Measurements from ENCODE around the gene RP9. TPM values are rescaled to one million over a fixed set of nuclear protein-coding genes. Genes with fewer than 3 reads are reported as not detected.
A peak's percentile ranks its signal among the peaks of the same experiment; 100 is the strongest.

RP9 gene
- total RNA-seq, 2 experiments from 2014 or later: 17.6 to 20.3 TPM

GRCh38 chr7:33109758-33110238 lies 594 bp upstream of the RP9 start:
- H3K27me3 Mint-ChIP-seq: peaks cover 24% of the 10 kb centered on the region
- no peaks in the 10 kb centered on the region for H3K9me3 Mint-ChIP-seq
- DNase-seq (peak in 3 of 14 experiments; percentile 11 to 39 (median 28)), ATAC-seq (ENCODE audit: poor library complexity) (no peak)
- no peak overlapping the region for H3K27ac ChIP-seq (ENCODE audit: low read depth in 1 of 2, low read length in 2 of 2)
- peak overlapping the region; percentile 54 for H3K4me3 ChIP-seq (ENCODE audit: low read length)
- H3K36me3 ChIP-seq (ENCODE audit: insufficient read depth, low read length): peaks cover under 1% of the 10 kb centered on the region
- ChIA-PET CTCF (interaction anchor here (0.9 to 4.4 kb wide), 9 partner anchors 11 to 620 kb away, joined by 3 to 32 read pairs (median 5); partner anchors contain the start of genes AVL9, LSM5 and NT5C3A), POLR2A (interaction anchor here (1.1 to 3.2 kb wide), 2 partner anchors 20 to 47 kb away, joined by 7 to 28 read pairs; partner anchors contain the start of genes BBS9 and NT5C3A)
- peaks cover 5% of the 10 kb centered on the region for H3K36me3 Mint-ChIP-seq (ENCODE audit: low read depth)
- H3K27me3 ChIP-seq (ENCODE audit: control insufficient read depth in 1 of 2, insufficient read depth in 2 of 2, low read length in 2 of 2): peaks cover 2 to 3% of the 10 kb centered on the region in 2 experiments
- H3K27ac Mint-ChIP-seq: no peak overlapping the region
- TF ChIP-seq CTCF (IDR thresholded peaks at IDR 0.05): no peak
- H3K9me3 ChIP-seq (ENCODE audit: control insufficient read depth in 1 of 2, insufficient read depth in 1 of 2, low read length in 2 of 2): no peaks in the 10 kb centered on the region
- peaks cover 34% of the 10 kb centered on the region for H3K4me1 ChIP-seq (ENCODE audit: insufficient read depth, low read length)
- intact Hi-C loops (cut with DNase I, micrococcal nuclease): loop anchor here (1.0 to 5.0 kb wide), 11 partner anchors 20 to 622 kb away; partner anchors contain the start of genes AVL9 (in 1 of the 2), BBS9 (in 1 of the 2), KBTBD2 (in 1 of the 2) and LSM5 (in 1 of the 2)
- H3K4me1 Mint-ChIP-seq (ENCODE audit: low read depth): peaks cover 45% of the 10 kb centered on the region
- peak overlapping the region; percentile 88 for H3K4me3 Mint-ChIP-seq

GRCh38 chr7:33108554-33109004 lies 625 bp downstream of the RP9 start:
- POLR2A ChIA-PET: interaction anchor here (0.6 to 3.2 kb wide), 10 partner anchors 21 to 429 kb away, joined by 3 to 28 read pairs (median 5); partner anchors contain the start of genes BBS9, KBTBD2 and NT5C3A
- H3K27ac ChIP-seq (ENCODE audit: low read depth in 1 of 2, low read length in 2 of 2): peak overlapping the region in 1 of 2 donors; percentile 51
- no peak for TF ChIP-seq CTCF (IDR thresholded peaks at IDR 0.05)
- H3K4me3 Mint-ChIP-seq: peak overlapping the region; percentile 90
- H3K9me3 Mint-ChIP-seq: no peaks in the 10 kb centered on the region
- peaks cover 54% of the 10 kb centered on the region for H3K4me1 Mint-ChIP-seq (ENCODE audit: low read depth)
- peaks cover 19% of the 10 kb centered on the region for H3K27me3 Mint-ChIP-seq
- H3K27me3 ChIP-seq (ENCODE audit: control insufficient read depth in 1 of 2, insufficient read depth in 2 of 2, low read length in 2 of 2): peaks cover 2 to 3% of the 10 kb centered on the region in 2 experiments
- peak overlapping the region; percentile 68 for H3K27ac Mint-ChIP-seq
- intact Hi-C loops (cut with DNase I, micrococcal nuclease): loop anchor here (1.0 to 5.0 kb wide), 11 partner anchors 21 to 621 kb away; partner anchors contain the start of genes BBS9 (in 1 of the 2), KBTBD2 (in 1 of the 2), LSM5 (in 1 of the 2) and NT5C3A (in 1 of the 2)
- peak overlapping the region; percentile 78 for H3K4me3 ChIP-seq (ENCODE audit: low read length)
- peaks cover 3% of the 10 kb centered on the region for H3K36me3 ChIP-seq (ENCODE audit: insufficient read depth, low read length)
- peaks cover 34% of the 10 kb centered on the region for H3K4me1 ChIP-seq (ENCODE audit: insufficient read depth, low read length)
- CTCF ChIA-PET: interaction anchor here (0.9 to 4.4 kb wide), 15 partner anchors 20 to 619 kb away, joined by 3 to 32 read pairs (median 6); partner anchors contain the start of genes BBS9, KBTBD2, LSM5 and NT5C3A
- no peak for ATAC-seq (ENCODE audit: poor library complexity)
- peak in 5 of 14 experiments; percentile 4 to 53 (median 24) for DNase-seq
- H3K9me3 ChIP-seq (ENCODE audit: control insufficient read depth in 1 of 2, insufficient read depth in 1 of 2, low read length in 2 of 2): no peaks in the 10 kb centered on the region
- peaks cover 13% of the 10 kb centered on the region for H3K36me3 Mint-ChIP-seq (ENCODE audit: low read depth)

GRCh38 chr7:33107136-33108066 lies 1.8 kb downstream of the RP9 start:
- no peaks in the 10 kb centered on the region for H3K9me3 ChIP-seq (ENCODE audit: control insufficient read depth in 1 of 2, insufficient read depth in 1 of 2, low read length in 2 of 2)
- peak; percentile 48 for ATAC-seq (ENCODE audit: poor library complexity)
- POLR2A ChIA-PET: interaction anchor here (0.6 to 3.2 kb wide), 9 partner anchors 22 to 261 kb away, joined by 3 to 28 read pairs (median 4); partner anchors contain the start of genes BBS9 and NT5C3A
- CTCF ChIA-PET: interaction anchor here (0.6 to 4.4 kb wide), 13 partner anchors 21 to 340 kb away, joined by 3 to 32 read pairs (median 6); partner anchors contain the start of genes BBS9, KBTBD2 and NT5C3A
- Mint-ChIP-seq H3K36me3 (ENCODE audit: low read depth) (peaks cover 23% of the 10 kb centered on the region), H3K9me3 (no peaks in the 10 kb centered on the region), H3K27ac (peak overlapping the region; percentile 68), H3K27me3 (peaks cover 13% of the 10 kb centered on the region), H3K4me3 (peak overlapping the region; percentile 90), H3K4me1 (ENCODE audit: low read depth) (peaks cover 63% of the 10 kb centered on the region)
- peaks cover 14% of the 10 kb centered on the region for H3K36me3 ChIP-seq (ENCODE audit: insufficient read depth, low read length)
- TF ChIP-seq CTCF (IDR thresholded peaks at IDR 0.05): peak; percentile 68
- no peak overlapping the region for H3K4me3 ChIP-seq (ENCODE audit: low read length)
- DNase-seq: peak in 9 of 14 experiments; percentile 5 to 76 (median 42)
- H3K27ac ChIP-seq (ENCODE audit: low read depth in 1 of 2, low read length in 2 of 2): no peak overlapping the region
- no peaks in the 10 kb centered on the region for H3K27me3 ChIP-seq (ENCODE audit: control insufficient read depth in 1 of 2, insufficient read depth in 2 of 2, low read length in 2 of 2)
- intact Hi-C loops (cut with DNase I, micrococcal nuclease): loop anchor here (1.0 to 5.0 kb wide), 12 partner anchors 44 to 620 kb away; partner anchors contain the start of genes KBTBD2 (in 1 of the 2), LSM5 (in 1 of the 2) and NT5C3A (in 1 of the 2)
- H3K4me1 ChIP-seq (ENCODE audit: insufficient read depth, low read length): peaks cover 34% of the 10 kb centered on the region
